Neural cell (in vitro differentiated cells): Measurements from ENCODE around the gene TBX18.

Experiments
- CTCF ChIP-seq: fragments of 450-650 bp; IDR thresholded peaks from 2 replicates; pipeline ENCODE4 v1.5.1; 2014; ENCODE audit warnings: antibody characterized with exemption, mild to moderate bottlenecking, moderate library complexity; ENCODE audit not compliant: poor library complexity, severe bottlenecking
- EZH2 ChIP-seq: fragments of 200-600, 300-800 bp; shearing (Covaris generic), sonication (generic); IDR thresholded peaks from 2 replicates; pipeline ENCODE4 v1.6.1; 2014; ENCODE audit warnings: antibody characterized with exemption, low read length, borderline replicate concordance, mild to moderate bottlenecking; ENCODE audit not compliant: insufficient read depth, poor library complexity, severe bottlenecking
- SMC3 ChIP-seq: fragments of 450-650 bp; conservative IDR thresholded peaks from 2 replicates; pipeline ENCODE4 v1.6.1; 2014; ENCODE audit warnings: antibody characterized with exemption, mild to moderate bottlenecking, moderate library complexity; ENCODE audit not compliant: poor library complexity

DNA sequence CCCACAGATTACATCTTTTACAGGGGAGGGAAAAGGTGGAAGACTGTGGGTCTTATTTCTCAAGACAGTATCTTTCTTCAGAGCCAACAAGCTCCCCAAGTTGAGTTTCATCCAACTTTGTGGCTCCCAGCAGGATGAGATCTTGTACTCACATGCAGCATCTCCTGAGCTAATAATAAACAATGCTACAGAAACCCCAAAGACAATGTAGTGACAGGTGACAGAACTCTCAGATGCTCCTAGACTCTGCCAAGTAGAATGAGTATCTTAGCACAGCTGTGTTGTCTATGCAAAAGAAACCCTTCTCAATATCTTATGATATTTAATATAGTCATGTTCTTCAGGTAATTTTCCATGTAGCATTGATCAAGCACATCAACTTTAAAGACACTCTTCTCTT lies 90.0 kb downstream of the TBX18 start:
- TF ChIP-seq SMC3 (no peak), CTCF (no peak), EZH2 (no peak)
